ENCODE results near the gene RAMP2.

GRCh38 chr17:42782166-42783061 lies 21.4 kb downstream of the RAMP2 start:
- TF ChIP-seq POLR2A (IDR thresholded peaks at IDR 0.05) (no peak), CTCF (IDR thresholded peaks at IDR 0.05) (no peak), POLR2AphosphoS5 (IDR thresholded peaks at IDR 0.05; ENCODE audit: insufficient read depth in 1 of 2, low read depth in 1 of 2) (no peak)

Measured in vagina (tissue), 2 donors.